Transverse colon (tissue), 4 donors: Measurements from ENCODE around the gene PCDHGB1. TPM values are rescaled to one million over a fixed set of nuclear protein-coding genes. Genes with fewer than 3 reads are reported as not detected.
"Not testable (repeated sequence)": the region's sequence is repeated elsewhere in the genome, so short reads cannot be mapped to it uniquely, and the experiment has no call there.

ENCODE experiments used
- DNase-seq: peaks from one replicate; pipeline ENCODE4 v3.0.0-alpha.2; 2019
- H3K27ac ChIP-seq, 4 donors: fragments of 200-600 bp; sonication (generic); 2 replicates each; pipeline ENCODE4 v1.5.1; 2016 to 2018; ENCODE audit warnings: inconsistent platforms in 4 of 4
- H3K27me3 ChIP-seq: fragments of 200-600 bp; sonication (generic); 2 replicates; pipeline ENCODE4 v1.5.1; 2017; ENCODE audit warnings: inconsistent platforms
- H3K36me3 ChIP-seq, 4 donors: fragments of 200-600 bp; sonication (generic); 2 replicates each; pipeline ENCODE4 v1.5.1; 2017 to 2019; ENCODE audit warnings: inconsistent platforms in 4 of 4
- H3K4me1 ChIP-seq, 4 donors: fragments of 200-600 bp; sonication (generic); 2 replicates each; pipeline ENCODE4 v1.5.1; 2017 to 2020; ENCODE audit warnings: inconsistent platforms in 4 of 4
- H3K4me3 ChIP-seq, 4 donors: fragments of 200-600 bp; sonication (generic); 1 replicate in 1 of 4; 2 replicates in 3 of 4; pipeline versions ENCODE4 v1.5.1 to v1.6.1; 2017 to 2019; ENCODE audit warnings: inconsistent platforms in 4 of 4
- H3K9me3 ChIP-seq, 2 donors: fragments of 200-600 bp; sonication (generic); 2 replicates each; pipeline ENCODE4 v1.5.1; 2017 to 2019; ENCODE audit warnings: inconsistent platforms in 2 of 2
- CTCF ChIP-seq, 5 experiments: fragments of 200-600 bp in 3 of 5; fragments of 450-650 bp in 2 of 5; sonication (generic) in 3 of 5; IDR thresholded peaks; 1 replicate in 2 of 5; 2 replicates in 3 of 5; pipeline ENCODE4 v1.5.1; 2016 to 2017; ENCODE audit warnings: antibody characterized with exemption in 5 of 5, inconsistent platforms in 3 of 5, mild to moderate bottlenecking in 2 of 5, moderate library complexity in 1 of 5
- EP300 ChIP-seq: sonication (generic); formaldehyde crosslinking; IDR thresholded peaks from one replicate; pipeline ENCODE4 v1.6.1; 2017; ENCODE audit warnings: antibody characterized with exemption, low read depth
- POLR2A ChIP-seq: fragments of 450-650 bp; IDR thresholded peaks from one replicate; pipeline ENCODE4 v1.6.1; 2016; ENCODE audit warnings: antibody characterized with exemption, mild to moderate bottlenecking, moderate library complexity
- POLR2AphosphoS5 ChIP-seq, 3 donors: sonication (generic); formaldehyde crosslinking; IDR thresholded peaks; one replicate each; pipeline ENCODE4 v1.6.1; 2016; ENCODE audit warnings: antibody characterized with exemption in 3 of 3
- WGBS, 2 donors: methylation state at CpG; one replicate each; pipeline ENCODE4 v1.1.5; 2018; ENCODE audit warnings: low coverage in 1 of 2; 5-methylcytosine and 5-hydroxymethylcytosine counted together
- in situ Hi-C, 4 donors: fragments of 200-750 bp; cut with MboI; loops; one replicate each; pipeline versions ENCODE4 v1.15.0 to v1.15.1; 2017; ENCODE audit warnings: low sequenced_read_pairs in 3 of 4, low pct_ligation_motif_present in 1 of 4, low pct_unique_long_range_greater_than_20kb in 1 of 4
- intact Hi-C: fragments of 100-400 bp; cut with DNase I; formaldehyde crosslinking; loops from one replicate; pipeline ENCODE4 v1.15.1; 2023; ENCODE audit warnings: low total_unique reads
- total RNA-seq, 4 donors: library from RNA; depleted of rRNA; stranded (reverse); fragments of >200 nt; gene quantifications; one replicate each; pipeline ENCODE4 v1.1.0, GENCODE V29; 2016

The PCDHGB1 gene
- total RNA-seq, 4 donors from 2014 or later: 0.96 to 10.5 (median 3.4) TPM

- TF ChIP-seq CTCF (IDR thresholded peaks at IDR 0.05): peak; percentile 30 to 44 (median 40)
- H3K36me3 ChIP-seq, intact Hi-C loops, H3K27ac ChIP-seq, H3K4me1 ChIP-seq: not testable (repeated sequence)
- peak within 1 kb of the TSS in 1 of 4 donors; percentile 29 for H3K4me3 ChIP-seq
- peak; percentile 43 for DNase-seq
- in situ Hi-C loops: loop anchor here in 1 of 4 donors (25.0 kb wide), 1 partner anchor 186 kb away; the partner anchor contains the start of genes PCDHB12, PCDHB13 and PCDHB14
- WGBS, 2 donors: 18 to 30% methylated on average over 7 to 27 of the region's 43 CpGs
- peaks cover 30% of the 10 kb centered on the region for H3K27me3 ChIP-seq
- peaks cover 54 to 85% of the 10 kb centered on the region in 2 donors for H3K9me3 ChIP-seq
Observed at GRCh38 chr5:141397756-141398551, 48.1 kb downstream of the PCDHGB1 start, which contains the start of gene PCDHGB5. Gene PCDHGB5 (plus strand): TSS chr5:141397947. CDS start chr5:141398128, 181 bp downstream.

GRCh38 chr5:141398608-141399007 lies 48.7 kb downstream of the PCDHGB1 start:
- no peak overlapping the region for H3K27ac ChIP-seq
- H3K36me3 ChIP-seq: no peaks in the 10 kb centered on the region
- 20 to 60% methylated on average over 1 to 15 of the region's 15 CpGs for WGBS, 2 donors
- H3K4me1 ChIP-seq: no peaks in the 10 kb centered on the region
- TF ChIP-seq POLR2A (no peak), CTCF (IDR thresholded peaks at IDR 0.05) (no peak), POLR2AphosphoS5 (IDR thresholded peaks at IDR 0.05) (no peak), EP300 (no peak)
- in situ Hi-C loops (loop anchor here in 1 of 4 donors (25.0 kb wide), 1 partner anchor 186 kb away; the partner anchor contains the start of genes PCDHB12, PCDHB13 and PCDHB14), intact Hi-C loops (no loop called here)
- H3K4me3 ChIP-seq: no peak overlapping the region
- peaks cover 54 to 85% of the 10 kb centered on the region in 2 donors for H3K9me3 ChIP-seq
- H3K27me3 ChIP-seq: peaks cover 32% of the 10 kb centered on the region
- no peak for DNase-seq

GRCh38 chr5:141399555-141400258 lies 49.8 kb downstream of the PCDHGB1 start:
- Histone ChIP-seq H3K4me3 (no peak overlapping the region), H3K9me3 (peaks cover 50 to 86% of the 10 kb centered on the region in 2 donors), H3K4me1 (no peaks in the 10 kb centered on the region), H3K27ac (no peak overlapping the region), H3K36me3 (no peaks in the 10 kb centered on the region), H3K27me3 (peaks cover 28% of the 10 kb centered on the region)
- no peak for DNase-seq
- in situ Hi-C loops: loop anchor here in 2 of 4 donors (10.0 to 25.0 kb wide), 2 partner anchors 165 to 187 kb away; partner anchors contain the start of genes PCDHB12 (in 1 of the 2), PCDHB13 (in 1 of the 2) and PCDHB14 (in 1 of the 2)
- WGBS, 2 donors: 66% methylated on average over 61 of the region's 61 CpGs; no CpG with 5 or more reads in 1 of the 2 donors
- intact Hi-C loops: loop anchor here (10.0 kb wide), 1 partner anchor 125 kb away; no protein-coding TSS in a partner anchor
- TF ChIP-seq POLR2AphosphoS5 (IDR thresholded peaks at IDR 0.05): no peak
- no peak for TF ChIP-seq EP300
- TF ChIP-seq CTCF (IDR thresholded peaks at IDR 0.05): no peak
- no peak for TF ChIP-seq POLR2A

Other genes with a start within 250 kb of the PCDHGB1 start
- under 1 TPM in 3 of 4 donors, not detected in 1; 0.64 to 0.82 (median 0.80) TPM for gene PCDHB3, start 249.6 kb upstream of the PCDHGB1 start, total RNA-seq
- 1 to 10 TPM in 1 of 4 donors, under 1 TPM in 3; 0.68 to 2.2 (median 0.77) TPM for gene PCDHB4, start 228.3 kb upstream of the PCDHGB1 start, total RNA-seq
- gene PCDHB5, start 214.9 kb upstream of the PCDHGB1 start, total RNA-seq: 1 to 10 TPM in 3 of 4 donors, not detected in 1; 1.1 to 3.0 (median 1.3) TPM
- under 1 TPM in 2 of 4 donors, not detected in 2; 0.14 to 0.32 TPM for gene PCDHB6, start 200.0 kb upstream of the PCDHGB1 start, total RNA-seq
- 1 to 10 TPM in 1 of 4 donors, under 1 TPM in 3; 0.37 to 1.6 (median 0.67) TPM for gene PCDHB7, start 177.5 kb upstream of the PCDHGB1 start, total RNA-seq
- under 1 TPM in 2 of 4 donors, not detected in 2; 0.14 to 0.16 TPM for gene PCDHB8, start 172.3 kb upstream of the PCDHGB1 start, total RNA-seq
- 1 to 10 TPM in 1 of 4 donors, under 1 TPM in 3; 0.20 to 1.6 (median 0.65) TPM for gene PCDHB16, start 167.7 kb upstream of the PCDHGB1 start, total RNA-seq
- gene PCDHB9, start 162.9 kb upstream of the PCDHGB1 start, total RNA-seq: 1 to 10 TPM in 1 of 4 donors, under 1 TPM in 2, not detected in 1; 0.40 to 1.6 (median 0.64) TPM
- gene PCDHB10, start 157.7 kb upstream of the PCDHGB1 start, total RNA-seq: 1 to 10 TPM in 1 of 4 donors, under 1 TPM in 2, not detected in 1; 0.68 to 1.1 (median 0.79) TPM
- gene PCDHB11, start 150.5 kb upstream of the PCDHGB1 start, total RNA-seq: 1 to 10 TPM in 1 of 4 donors, under 1 TPM in 3; 0.20 to 1.5 (median 0.61) TPM
- 1 to 10 TPM in 2 of 4 donors, under 1 TPM in 2; 0.40 to 1.9 (median 1.1) TPM for gene PCDHB12, start 141.4 kb upstream of the PCDHGB1 start, total RNA-seq
- gene PCDHB13, start 136.2 kb upstream of the PCDHGB1 start, total RNA-seq: 1 to 10 TPM; 1.8 to 4.1 (median 2.5) TPM
- gene PCDHB14, start 126.8 kb upstream of the PCDHGB1 start, total RNA-seq: 1 to 10 TPM; 1.4 to 3.3 (median 2.8) TPM
- gene PCDHB15, start 104.7 kb upstream of the PCDHGB1 start, total RNA-seq: 1 to 10 TPM in 3 of 4 donors, under 1 TPM in 1; 0.75 to 5.6 (median 1.1) TPM
- gene SLC25A2, start 46.0 kb upstream of the PCDHGB1 start, total RNA-seq: 1 to 10 TPM in 2 of 4 donors, not detected in 2; 1.4 to 1.8 TPM
- gene TAF7, start 29.3 kb upstream of the PCDHGB1 start, total RNA-seq: 10 to 100 TPM; 41.9 to 62.5 (median 50.3) TPM
- gene PCDHGA1, start 19.6 kb upstream of the PCDHGB1 start, total RNA-seq: under 1 TPM in 2 of 4 donors, not detected in 2; 0.55 to 0.64 TPM
- 1 to 10 TPM in 3 of 4 donors, under 1 TPM in 1; 0.68 to 1.9 (median 1.6) TPM for gene PCDHGA2, start 11.3 kb upstream of the PCDHGB1 start, total RNA-seq
- 1 to 10 TPM in 2 of 4 donors, under 1 TPM in 2; 0.55 to 4.9 (median 1.1) TPM for gene PCDHGA3, start 6.3 kb upstream of the PCDHGB1 start, total RNA-seq
- gene PCDHGA4, start 4.9 kb downstream of the PCDHGB1 start, total RNA-seq: 10 to 100 TPM in 1 of 4 donors, 1 to 10 TPM in 2, not detected in 1; 1.4 to 18.0 (median 1.6) TPM
- 10 to 100 TPM in 1 of 4 donors, 1 to 10 TPM in 3; 2.1 to 12.7 (median 3.2) TPM for gene PCDHGB2, start 9.9 kb downstream of the PCDHGB1 start, total RNA-seq
- gene PCDHGA5, start 14.1 kb downstream of the PCDHGB1 start, total RNA-seq: 1 to 10 TPM in 3 of 4 donors, not detected in 1; 2.5 to 4.1 (median 3.4) TPM
- gene PCDHGB3, start 20.1 kb downstream of the PCDHGB1 start, total RNA-seq: 1 to 10 TPM; 1.4 to 3.8 (median 2.6) TPM
- 1 to 10 TPM; 2.4 to 7.5 (median 3.7) TPM for gene PCDHGA6, start 23.8 kb downstream of the PCDHGB1 start, total RNA-seq
- 1 to 10 TPM; 2.0 to 8.6 (median 3.2) TPM for gene PCDHGA7, start 32.6 kb downstream of the PCDHGB1 start, total RNA-seq
- gene PCDHGB4, start 37.6 kb downstream of the PCDHGB1 start, total RNA-seq: 1 to 10 TPM in 2 of 4 donors, under 1 TPM in 2; 0.40 to 4.4 (median 2.4) TPM
- gene PCDHGA8, start 42.5 kb downstream of the PCDHGB1 start, total RNA-seq: 10 to 100 TPM in 1 of 4 donors, 1 to 10 TPM in 3; 1.5 to 11.5 (median 2.5) TPM
- gene PCDHGB5, start 47.8 kb downstream of the PCDHGB1 start, total RNA-seq: 10 to 100 TPM in 2 of 4 donors, 1 to 10 TPM in 2; 5.3 to 23.3 (median 9.2) TPM
- 1 to 10 TPM; 1.2 to 4.6 (median 3.4) TPM for gene PCDHGA9, start 52.7 kb downstream of the PCDHGB1 start, total RNA-seq
- 1 to 10 TPM; 1.9 to 5.9 (median 4.7) TPM for gene PCDHGB6, start 57.9 kb downstream of the PCDHGB1 start, total RNA-seq
- gene PCDHGA10, start 62.9 kb downstream of the PCDHGB1 start, total RNA-seq: 1 to 10 TPM; 4.0 to 6.5 (median 6.1) TPM
- gene PCDHGB7, start 67.6 kb downstream of the PCDHGB1 start, total RNA-seq: 10 to 100 TPM in 1 of 4 donors, 1 to 10 TPM in 3; 7.0 to 10.1 (median 9.1) TPM
- gene PCDHGA11, start 71.0 kb downstream of the PCDHGB1 start, total RNA-seq: 1 to 10 TPM; 2.6 to 5.8 (median 4.4) TPM
- gene PCDHGA12, start 80.4 kb downstream of the PCDHGB1 start, total RNA-seq: 10 to 100 TPM in 1 of 4 donors, 1 to 10 TPM in 3; 1.6 to 14.2 (median 4.8) TPM
- gene PCDHGC3, start 125.9 kb downstream of the PCDHGB1 start, total RNA-seq: 10 to 100 TPM in 3 of 4 donors, 1 to 10 TPM in 1; 6.0 to 17.0 (median 13.6) TPM
- gene PCDHGC4, start 134.9 kb downstream of the PCDHGB1 start, total RNA-seq: 10 to 100 TPM in 1 of 4 donors, 1 to 10 TPM in 3; 1.8 to 26.5 (median 2.7) TPM
- 1 to 10 TPM in 2 of 4 donors, under 1 TPM in 2; 0.20 to 2.5 (median 1.0) TPM for gene PCDHGC5, start 139.0 kb downstream of the PCDHGB1 start, total RNA-seq